Fibroblast of pulmonary artery (primary cell): Measurements from ENCODE around the gene FAM120C.

ENCODE experiments used
- DNase-seq: peaks from one replicate; pipeline ENCODE4 v3.0.0-alpha.2; 2010; ENCODE audit warnings: low read depth
- H3K4me3 ChIP-seq: replicated peaks from 2 replicates; pipeline ENCODE4 v1.5.1; 2011; ENCODE audit warnings: low read depth, mild to moderate bottlenecking, control low read depth, low read length, moderate library complexity
- CTCF ChIP-seq: IDR thresholded peaks from 2 replicates; pipeline ENCODE4 v1.5.1; 2011; ENCODE audit warnings: mild to moderate bottlenecking, control low read depth, low read length, inconsistent platforms; ENCODE audit errors: missing control alignments

The FAM120C gene

GRCh38 chrX:54044126-54044876 is 138.8 kb downstream of the FAM120C start, which contains the start of gene PHF8:
TSS of gene PHF8 (minus strand) at chrX:54044473. CDS start at chrX:54042728, 1,745 bp downstream.
- peak within 1 kb of the TSS; percentile 76 for H3K4me3 ChIP-seq
- no peak for TF ChIP-seq CTCF

GRCh38 chrX:54043541-54044125 is 139.4 kb downstream of the FAM120C start:
- no peak for TF ChIP-seq CTCF
- peak overlapping the region; percentile 76 for H3K4me3 ChIP-seq
- peak; percentile 14 for DNase-seq

More at GRCh38 chrX:54044126-54044876, 138.8 kb downstream of the FAM120C start, which contains the start of gene PHF8:
- DNase-seq: peak; percentile 95

GRCh38 chrX:54043056-54043455 is 140.0 kb downstream of the FAM120C start:
- peak overlapping the region; percentile 76 for H3K4me3 ChIP-seq
- no peak for TF ChIP-seq CTCF
- no peak for DNase-seq

GRCh38 chrX:54042609-54043021 is 140.4 kb downstream of the FAM120C start:
- DNase-seq: peak; percentile 58
- H3K4me3 ChIP-seq: peak overlapping the region; percentile 76
- peak; percentile 22 for TF ChIP-seq CTCF

- no peak for TF ChIP-seq CTCF
- H3K4me3 ChIP-seq: no peak overlapping the region
- no peak for DNase-seq
Observed at GRCh38 chrX:54030329-54030728, 152.7 kb downstream of the FAM120C start.

- DNase-seq: no peak
- H3K4me3 ChIP-seq: no peak overlapping the region
- no peak for TF ChIP-seq CTCF
Observed at GRCh38 chrX:54029529-54030143, 153.4 kb downstream of the FAM120C start.
